Activated T-cell treated with anti-CD3 and anti-CD28 coated beads, Interleukin-2, amount 50 U/mL, for 72 hours (primary cell): Measurements from ENCODE around the gene UPB1. TPM values are rescaled to one million over a fixed set of nuclear protein-coding genes. Genes with fewer than 3 reads are reported as not detected.

Experiments
- total RNA-seq, 2 donors: library from RNA; stranded (reverse); gene quantifications; one replicate each; pipeline ENCODE4 v1.2.3, GENCODE V29; 2022

Gene UPB1
- total RNA-seq, 2 donors from 2014 or later: 0.26 to 1.2 TPM

Other genes with a start within 250 kb of the UPB1 start
- gene SPECC1L, start 224.5 kb upstream of the UPB1 start, total RNA-seq: 10 to 100 TPM; 59.4 to 61.8 TPM
- 10 to 100 TPM; 34.6 to 41.2 TPM for gene ADORA2A, start 67.7 kb upstream of the UPB1 start, total RNA-seq
- 10 to 100 TPM; 96.4 to 98.2 TPM for gene GUCD1, start 59.8 kb downstream of the UPB1 start, total RNA-seq
- 10 to 100 TPM; 69.3 to 76.5 TPM for gene SNRPD3, start 60.7 kb downstream of the UPB1 start, total RNA-seq
- 1 to 10 TPM; 1.2 to 2.0 TPM for gene LRRC75B, start 97.7 kb downstream of the UPB1 start, total RNA-seq
- 10 to 100 TPM; 34.4 to 47.6 TPM for gene GGT1, start 107.9 kb downstream of the UPB1 start, total RNA-seq